ENCODE data around the gene FZD7. TPM values are rescaled to one million over a fixed set of nuclear protein-coding genes. Genes with fewer than 3 reads are reported as not detected.

The FZD7 gene
- total and polyA plus RNA-seq, 12 donors = 2.3 to 51.1 (median 28.4) TPM

DNA sequence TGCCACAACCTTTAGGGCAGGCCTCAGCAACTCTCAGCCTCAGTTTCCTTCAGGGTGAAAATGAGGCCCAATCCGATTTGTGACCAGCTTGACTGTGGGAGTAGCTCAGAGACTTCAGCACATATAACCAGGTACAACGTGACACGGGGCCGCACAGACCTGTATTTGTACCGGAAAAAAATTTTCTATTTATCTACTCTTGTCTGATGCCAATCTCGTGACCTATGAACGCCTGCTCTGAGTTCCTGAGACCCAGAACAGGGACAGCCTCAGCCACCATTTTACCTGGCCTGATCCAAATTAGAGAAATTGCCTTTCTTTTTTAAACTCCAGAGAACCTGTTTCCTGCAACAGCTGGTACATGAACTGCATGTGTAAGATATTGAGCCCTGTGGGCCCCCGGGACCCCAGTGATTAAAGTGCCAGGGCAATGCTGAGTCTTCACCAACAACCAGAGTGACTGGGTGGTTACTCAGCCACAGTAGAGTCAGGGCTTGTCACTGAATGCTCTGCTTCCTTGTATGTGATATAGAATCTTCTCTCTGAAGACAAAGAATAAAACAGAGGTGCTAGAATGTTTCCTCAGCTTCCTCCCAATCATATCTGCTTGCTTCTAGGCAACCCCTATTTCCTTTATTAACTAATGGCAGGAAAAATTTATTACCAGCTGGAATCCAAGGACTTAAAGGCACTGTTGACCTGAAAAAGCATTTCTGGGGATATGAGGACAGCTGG, 47.8 kb upstream of the FZD7 start:
- DNase-seq = no peak

DNA sequence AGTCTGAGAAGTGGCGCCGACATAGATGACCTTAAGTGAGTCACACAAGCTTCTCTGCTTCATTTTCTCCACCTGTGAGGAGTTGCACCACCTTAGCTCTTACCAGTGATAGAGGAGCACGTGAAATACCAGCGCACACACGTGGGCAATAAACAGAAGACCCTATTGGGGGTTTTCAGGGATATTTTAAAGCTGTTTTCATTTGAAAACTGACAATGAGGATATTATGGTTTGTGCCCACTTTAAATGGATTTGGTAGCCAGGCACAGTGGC, 47.3 kb upstream of the FZD7 start:
- intact Hi-C loops (cut with DNase I) = no loop called here
- 77 to 89% methylated on average over 5 of the region's 5 CpGs for WGBS, 2 donors
- no peaks in the 10 kb centered on the region for H3K9me3 ChIP-seq
- H3K27me3 ChIP-seq = no peaks in the 10 kb centered on the region
- DNase-seq = no peak
- H3K4me3 ChIP-seq = no peak overlapping the region
- no peak overlapping the region for H3K27ac ChIP-seq
- H3K4me1 ChIP-seq = no peaks in the 10 kb centered on the region
- no peaks in the 10 kb centered on the region for H3K36me3 ChIP-seq
- no peak for TF ChIP-seq CTCF (IDR thresholded peaks at IDR 0.05)
- ATAC-seq = no peak

More for the DNA sequence above, 47.8 kb upstream of the FZD7 start:
- no peaks in the 10 kb centered on the region for H3K4me1 ChIP-seq
- ATAC-seq = no peak
- no peak overlapping the region for H3K27ac ChIP-seq
- no peaks in the 10 kb centered on the region for H3K27me3 ChIP-seq
- H3K36me3 ChIP-seq = no peaks in the 10 kb centered on the region
- 87 to 88% methylated on average over 8 of the region's 8 CpGs for WGBS, 2 donors
- no peak for TF ChIP-seq CTCF (IDR thresholded peaks at IDR 0.05)
- H3K4me3 ChIP-seq = no peak overlapping the region
- intact Hi-C loops (cut with DNase I) = no loop called here
- H3K9me3 ChIP-seq = no peaks in the 10 kb centered on the region

DNA sequence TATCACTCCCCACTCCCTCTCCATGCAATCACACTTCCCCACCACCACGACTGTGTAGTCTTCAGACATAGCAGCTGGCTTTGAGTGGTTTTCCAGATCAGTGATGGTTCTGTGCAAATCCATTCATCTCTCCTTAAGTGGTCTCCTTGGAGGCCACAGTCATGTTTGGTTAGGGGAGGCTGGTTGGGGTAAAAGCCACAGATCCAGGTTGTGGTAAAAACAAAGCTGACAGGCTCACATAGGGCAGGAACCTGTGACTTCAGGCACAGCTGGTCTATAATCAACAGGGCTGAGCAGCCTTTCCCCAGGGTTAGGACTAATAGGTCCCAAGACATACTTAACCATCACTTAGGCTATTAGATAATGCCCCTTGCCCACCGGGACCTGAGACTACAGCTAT, 46.2 kb upstream of the FZD7 start:
- Histone ChIP-seq H3K36me3 (no peaks in the 10 kb centered on the region), H3K27ac (no peak overlapping the region), H3K9me3 (no peaks in the 10 kb centered on the region), H3K4me3 (no peak overlapping the region), H3K4me1 (no peaks in the 10 kb centered on the region), H3K27me3 (no peaks in the 10 kb centered on the region)
- no peak for ATAC-seq
- no peak for TF ChIP-seq CTCF (IDR thresholded peaks at IDR 0.05)
- no peak for DNase-seq
- WGBS, 2 donors = 74 to 78% methylated on average over 2 of the region's 2 CpGs
- intact Hi-C loops (cut with DNase I) = no loop called here

GRCh38 chr2:201990069-201990468, 43.6 kb upstream of the FZD7 start:
- Histone ChIP-seq H3K27ac (no peak overlapping the region), H3K4me1 (no peaks in the 10 kb centered on the region), H3K9me3 (no peaks in the 10 kb centered on the region), H3K4me3 (no peak overlapping the region), H3K36me3 (no peaks in the 10 kb centered on the region), H3K27me3 (no peaks in the 10 kb centered on the region)
- WGBS, 2 donors = 95 to 96% methylated on average over 2 of the region's 2 CpGs
- no peak for DNase-seq
- TF ChIP-seq CTCF (IDR thresholded peaks at IDR 0.05) = no peak
- no peak for ATAC-seq
- intact Hi-C loops (cut with DNase I) = no loop called here
